Measurements from ENCODE around the gene ISG20L2. TPM values are rescaled to one million over a fixed set of nuclear protein-coding genes. Genes with fewer than 3 reads are reported as not detected.

ISG20L2 gene
- total RNA-seq, 1 experiment from 2014 or later, result 33.2 TPM

- TF ChIP-seq EZH2 (IDR thresholded peaks at IDR 0.05; ENCODE audit: low read depth), result no peak
- TF ChIP-seq, protein P1, sequence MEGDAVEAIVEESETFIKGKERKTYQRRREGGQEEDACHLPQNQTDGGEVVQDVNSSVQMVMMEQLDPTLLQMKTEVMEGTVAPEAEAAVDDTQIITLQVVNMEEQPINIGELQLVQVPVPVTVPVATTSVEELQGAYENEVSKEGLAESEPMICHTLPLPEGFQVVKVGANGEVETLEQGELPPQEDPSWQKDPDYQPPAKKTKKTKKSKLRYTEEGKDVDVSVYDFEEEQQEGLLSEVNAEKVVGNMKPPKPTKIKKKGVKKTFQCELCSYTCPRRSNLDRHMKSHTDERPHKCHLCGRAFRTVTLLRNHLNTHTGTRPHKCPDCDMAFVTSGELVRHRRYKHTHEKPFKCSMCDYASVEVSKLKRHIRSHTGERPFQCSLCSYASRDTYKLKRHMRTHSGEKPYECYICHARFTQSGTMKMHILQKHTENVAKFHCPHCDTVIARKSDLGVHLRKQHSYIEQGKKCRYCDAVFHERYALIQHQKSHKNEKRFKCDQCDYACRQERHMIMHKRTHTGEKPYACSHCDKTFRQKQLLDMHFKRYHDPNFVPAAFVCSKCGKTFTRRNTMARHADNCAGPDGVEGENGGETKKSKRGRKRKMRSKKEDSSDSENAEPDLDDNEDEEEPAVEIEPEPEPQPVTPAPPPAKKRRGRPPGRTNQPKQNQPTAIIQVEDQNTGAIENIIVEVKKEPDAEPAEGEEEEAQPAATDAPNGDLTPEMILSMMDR (conservative IDR thresholded peaks at IDR 0.05), result no peak
- ChIA-PET POLR2A (ENCODE audit: unreplicated experiment) (interaction anchor here (0.6 to 1.1 kb wide), 7 partner anchors 11 to 154 kb away, joined by 3 to 11 read pairs (median 4); partner anchors contain the start of genes HDGF, ISG20L2, METTL25B and PRCC), CTCF (interaction anchor here (0.6 to 1.1 kb wide), 3 partner anchors 13 to 657 kb away, joined by 3 to 7 read pairs (median 4); partner anchors contain the start of genes ISG20L2 and METTL25B)
- peak; percentile 97 to 99 for DNase-seq
- H3K9me3 ChIP-seq (ENCODE audit: insufficient read depth, low read depth), result no peaks in the 10 kb centered on the region
- intact Hi-C loops (cut with micrococcal nuclease; ENCODE audit: unreplicated experiment), result loop anchor here (1.0 kb wide), 2 partner anchors 10 to 26 kb away; partner anchors contain the start of genes HDGF and PRCC
- peak within 1 kb of the TSS; percentile 60 for H3K27ac ChIP-seq
- H3K4me1 ChIP-seq (replicated peaks; ENCODE audit: insufficient read depth), result peaks cover 17% of the 10 kb centered on the region
- peaks cover 63% of the 10 kb centered on the region for H3F3A ChIP-seq (ENCODE audit: insufficient read depth, low read depth)
- H3K9me2 ChIP-seq (ENCODE audit: insufficient read depth), result no peaks in the 10 kb centered on the region
- peak within 1 kb of the TSS; percentile 79 for H3K4me3 ChIP-seq
- H3K79me2 ChIP-seq (ENCODE audit: low read depth), result peaks cover 49% of the 10 kb centered on the region
- H3K4me2 ChIP-seq, result peak within 1 kb of the TSS; percentile 83
- peaks cover 18% of the 10 kb centered on the region for H3K36me3 ChIP-seq (ENCODE audit: low read depth)
- no TSS peak for BruUV-seq (replicated peaks)
- H3K27me3 ChIP-seq (ENCODE audit: insufficient read depth, low read depth), result no peaks in the 10 kb centered on the region
- H2AFZ ChIP-seq, result peak within 1 kb of the TSS; percentile 80
- peaks cover 13% of the 10 kb centered on the region for H4K20me1 ChIP-seq (ENCODE audit: insufficient read depth)
Observed at GRCh38 chr1:156740741-156741480, 12.3 kb upstream of the ISG20L2 start, which contains the start of gene MRPL24. Gene MRPL24 (minus strand): TSS chr1:156741088. CDS start chr1:156738704, 2,384 bp downstream.

GRCh38 chr1:156740237-156740740 is 11.7 kb upstream of the ISG20L2 start:
- TF ChIP-seq EZH2 (IDR thresholded peaks at IDR 0.05; ENCODE audit: low read depth), result no peak
- TF ChIP-seq, protein P1 (conservative IDR thresholded peaks at IDR 0.05), result no peak
- H3K9me2 ChIP-seq (ENCODE audit: insufficient read depth), result no peaks in the 10 kb centered on the region
- CTCF ChIA-PET, result interaction anchor here (0.5 to 1.1 kb wide), 2 partner anchors 12 to 119 kb away, joined by 7 to 11 read pairs; partner anchors contain the start of genes INSRR, ISG20L2 and METTL25B

DNA sequence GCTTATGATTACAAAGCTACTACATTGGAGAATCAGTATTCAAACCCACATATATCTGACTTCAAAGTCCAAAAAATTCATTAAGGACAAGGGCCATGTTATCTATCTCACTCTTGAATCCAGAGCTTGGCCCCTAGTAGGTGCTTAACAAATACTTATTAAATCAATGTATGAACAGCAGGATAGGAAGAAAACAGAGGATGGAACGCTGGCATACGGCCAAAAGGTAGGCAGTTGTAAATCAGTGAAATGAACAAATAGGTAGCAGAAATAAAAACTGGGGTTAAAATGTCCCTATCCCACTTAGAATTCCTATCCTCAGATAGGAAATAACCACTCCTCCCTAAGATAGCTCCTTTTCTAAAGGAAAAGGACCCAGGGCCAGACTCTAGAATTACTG is 10.3 kb upstream of the ISG20L2 start:
- no peaks in the 10 kb centered on the region for H4K20me1 ChIP-seq (ENCODE audit: insufficient read depth)
- intact Hi-C loops (cut with micrococcal nuclease; ENCODE audit: unreplicated experiment), result no loop called here
- no peak for DNase-seq
- no peaks in the 10 kb centered on the region for H3K9me2 ChIP-seq (ENCODE audit: insufficient read depth)
- no peaks in the 10 kb centered on the region for H3K9me3 ChIP-seq (ENCODE audit: insufficient read depth, low read depth)
- H3K27ac ChIP-seq, result no peak overlapping the region
- peaks cover 10% of the 10 kb centered on the region for H3K4me1 ChIP-seq (replicated peaks; ENCODE audit: insufficient read depth)
- H3K79me2 ChIP-seq (ENCODE audit: low read depth), result peaks cover 32% of the 10 kb centered on the region
- ChIA-PET POLR2A (ENCODE audit: unreplicated experiment) (interaction anchor here (0.6 kb wide), 1 partner anchor 8 kb away, joined by 3 read pairs; no protein-coding TSS in a partner anchor), CTCF (no interaction called here)
- H3K27me3 ChIP-seq (ENCODE audit: insufficient read depth, low read depth), result no peaks in the 10 kb centered on the region
- peaks cover 46% of the 10 kb centered on the region for H3F3A ChIP-seq (ENCODE audit: insufficient read depth, low read depth)
- no peak for TF ChIP-seq EZH2 (IDR thresholded peaks at IDR 0.05; ENCODE audit: low read depth)
- TF ChIP-seq, protein P1 (conservative IDR thresholded peaks at IDR 0.05), result no peak
- H2AFZ ChIP-seq, result no peak overlapping the region
- BruUV-seq (replicated peaks), result no TSS peak
- H3K4me2 ChIP-seq, result no peak overlapping the region
- H3K36me3 ChIP-seq (ENCODE audit: low read depth), result 0 out of 2 replicates have a peak, but pooled peaks cover 6% of the 10 kb centered on the region
- no peak overlapping the region for H3K4me3 ChIP-seq

More at GRCh38 chr1:156740237-156740740, 11.7 kb upstream of the ISG20L2 start:
- no peak for DNase-seq
- intact Hi-C loops (cut with micrococcal nuclease; ENCODE audit: unreplicated experiment), result no loop called here
- no peaks in the 10 kb centered on the region for H3K9me3 ChIP-seq (ENCODE audit: insufficient read depth, low read depth)
- H3K27ac ChIP-seq, result 0 out of 2 replicates have a peak overlapping the region, but pooled peaks have one; percentile 14
- H3K79me2 ChIP-seq (ENCODE audit: low read depth), result peaks cover 43% of the 10 kb centered on the region
- H3K27me3 ChIP-seq (ENCODE audit: insufficient read depth, low read depth), result no peaks in the 10 kb centered on the region
- peaks cover 57% of the 10 kb centered on the region for H3F3A ChIP-seq (ENCODE audit: insufficient read depth, low read depth)
- BruUV-seq (replicated peaks), result no TSS peak
- H3K4me3 ChIP-seq, result peak overlapping the region; percentile 79
- peak overlapping the region; percentile 80 for H2AFZ ChIP-seq
- POLR2A ChIA-PET (ENCODE audit: unreplicated experiment), result interaction anchor here (0.6 to 1.1 kb wide), 3 partner anchors 27 to 46 kb away, joined by 4 to 11 read pairs (median 6); partner anchors contain the start of gene PRCC
- H3K4me1 ChIP-seq (replicated peaks; ENCODE audit: insufficient read depth), result peaks cover 10% of the 10 kb centered on the region
- H3K36me3 ChIP-seq (ENCODE audit: low read depth), result peaks cover 13% of the 10 kb centered on the region
- peak overlapping the region; percentile 83 for H3K4me2 ChIP-seq
- peaks cover 6% of the 10 kb centered on the region for H4K20me1 ChIP-seq (ENCODE audit: insufficient read depth)
